Measurements from ENCODE around the gene CSNK2A1.
"Not testable (repeated sequence)": the region's sequence is repeated elsewhere in the genome, so short reads cannot be mapped to it uniquely, and the experiment has no call there.

- not testable (repeated sequence) for TF ChIP-seq EZH2 (IDR thresholded peaks at IDR 0.05); POLR2AphosphoS5 (IDR thresholded peaks at IDR 0.05; ENCODE audit: borderline replicate concordance, low read depth, low read length)
Observed at GRCh38 chr20:452021-452420, 91.6 kb downstream of the CSNK2A1 start.

Measured in SK-N-MC (cell line).